Activated B cell treated with CpG ODN at 0.5 μM for 24 hours (primary cell): Measurements from ENCODE around the gene SMIM32. TPM values are rescaled to one million over a fixed set of nuclear protein-coding genes. Genes with fewer than 3 reads are reported as not detected.

Experiments used
- ATAC-seq: fragments of 200-7000 bp; cut with Tn5 transposase; one replicate; pipeline ENCODE4 v1.10.0; 2021; ENCODE audit warnings: low read depth, mild to moderate bottlenecking, moderate library complexity
- CTCF ChIA-PET: fragments of 350-600 bp; sonication (Branson Sonifier 250); formaldehyde crosslinking; loops from one replicate; lab custom pipeline; 2021; ENCODE audit warnings: antibody characterized with exemption; lab: Charles Lee
- POLR2A ChIA-PET: fragments of 350-600 bp; sonication (Branson Sonifier 250); formaldehyde crosslinking; loops from one replicate; lab custom pipeline; 2021; ENCODE audit warnings: antibody characterized with exemption; lab: Charles Lee
- DNase-seq: peaks from one replicate; pipeline ENCODE4 v3.0.0; 2022
- H3K27ac Mint-ChIP-seq: one replicate; pipeline ENCODE4 v1.8.0; 2020; ENCODE audit warnings: mixed read lengths
- H3K27me3 Mint-ChIP-seq: one replicate; pipeline ENCODE4 v1.8.0; 2021; ENCODE audit warnings: mixed read lengths
- H3K36me3 Mint-ChIP-seq: one replicate; pipeline ENCODE4 v1.8.0; 2021; ENCODE audit warnings: low read depth, mixed read lengths
- H3K4me1 Mint-ChIP-seq: one replicate; pipeline ENCODE4 v1.8.0; 2021; ENCODE audit warnings: mixed read lengths
- H3K4me3 Mint-ChIP-seq: one replicate; pipeline ENCODE4 v1.8.0; 2020; ENCODE audit warnings: mild to moderate bottlenecking, mixed read lengths
- H3K9me3 Mint-ChIP-seq: one replicate; pipeline ENCODE4 v1.8.0; 2020; ENCODE audit warnings: mixed read lengths
- CTCF ChIP-seq: fragments of 200-600 bp; IDR thresholded peaks from one replicate; pipeline ENCODE4 v1.8.0; 2022; ENCODE audit warnings: antibody characterized with exemption, mild to moderate bottlenecking
- intact Hi-C: fragments of 100-400 bp; cut with micrococcal nuclease; formaldehyde crosslinking; loops from one replicate; pipeline ENCODE4 v1.15.1; 2024
- total RNA-seq: library from RNA; stranded (reverse); gene quantifications from 2 replicates; pipeline ENCODE4 v1.2.3, GENCODE V29; 2022

Gene SMIM32
- total RNA-seq, 1 donor from 2014 or later = not detected

GRCh38 chr5:136141561-136141960 is 51.4 kb downstream of the SMIM32 start:
- ATAC-seq = peak; percentile 7

More at GRCh38 chr5:136141561-136141960, 51.4 kb downstream of the SMIM32 start:
- H3K9me3 Mint-ChIP-seq = no peaks in the 10 kb centered on the region
- no peak for DNase-seq
- ChIA-PET POLR2A (no interaction called here), CTCF (no interaction called here)
- no peak for TF ChIP-seq CTCF
- intact Hi-C loops = no loop called here
- H3K27ac Mint-ChIP-seq = no peak overlapping the region
- no peaks in the 10 kb centered on the region for H3K27me3 Mint-ChIP-seq
- peaks cover 3% of the 10 kb centered on the region for H3K36me3 Mint-ChIP-seq
- H3K4me3 Mint-ChIP-seq = no peak overlapping the region
- peaks cover 20% of the 10 kb centered on the region for H3K4me1 Mint-ChIP-seq

Other genes starting within 250 kb of the SMIM32 start
- gene LECT2, start 238.2 kb downstream of the SMIM32 start, total RNA-seq = not detected in 2 replicates
- gene TGFBI, start 164.2 kb downstream of the SMIM32 start, total RNA-seq = 1.1 and 1.3 TPM in 2 replicates
- gene SMAD5, start 60.3 kb downstream of the SMIM32 start, total RNA-seq = 28.4 and 30.4 TPM in 2 replicates
- gene TRPC7, start 172.4 kb upstream of the SMIM32 start, total RNA-seq = not detected in 2 replicates